GM21423 (cell line): Measurements from ENCODE around the gene TRIM8.

Experiments
- ATAC-seq: cut with Tn5 transposase; IDR thresholded peaks from one replicate; pipeline ENCODE4 v1.9.1; 2021; ENCODE audit warnings: mild to moderate bottlenecking, moderate library complexity; ENCODE audit not compliant: unreplicated experiment

Gene TRIM8

GRCh38 chr10:102632394-102633111 is 11.7 kb upstream of the TRIM8 start:
- no peak for ATAC-seq

GRCh38 chr10:102633287-102633686 is 11.0 kb upstream of the TRIM8 start:
- no peak for ATAC-seq

GRCh38 chr10:102633848-102634247 is 10.4 kb upstream of the TRIM8 start:
- no peak for ATAC-seq

GRCh38 chr10:102634686-102635085 is 9.6 kb upstream of the TRIM8 start:
- no peak for ATAC-seq

GRCh38 chr10:102635377-102635776 is 8.9 kb upstream of the TRIM8 start:
- no peak for ATAC-seq

- no peak for ATAC-seq
These were observed 4.7 kb upstream of the TRIM8 start for GRCh38 chr10:102639537-102639936.

GRCh38 chr10:102641402-102641801 is 2.9 kb upstream of the TRIM8 start:
- no peak for ATAC-seq

GRCh38 chr10:102641880-102642735 is 2.2 kb upstream of the TRIM8 start:
- ATAC-seq: peak; percentile 53

GRCh38 chr10:102642736-102643335 is 1.4 kb upstream of the TRIM8 start:
- ATAC-seq: no peak

- no peak for ATAC-seq
These were observed 778 bp upstream of the TRIM8 start for GRCh38 chr10:102643336-102644065.

- ATAC-seq: no peak
These were observed 538 bp downstream of the TRIM8 start for GRCh38 chr10:102644646-102645387.

- ATAC-seq: no peak
These were observed 1.1 kb downstream of the TRIM8 start for GRCh38 chr10:102645388-102645740.

- ATAC-seq: peak; percentile 34
These were observed 1.7 kb downstream of the TRIM8 start for GRCh38 chr10:102645741-102646609.

- ATAC-seq: no peak
These were observed 2.5 kb downstream of the TRIM8 start for GRCh38 chr10:102646610-102647442.

GRCh38 chr10:102647443-102648268 is 3.4 kb downstream of the TRIM8 start:
- no peak for ATAC-seq

GRCh38 chr10:102648269-102648888 is 4.1 kb downstream of the TRIM8 start:
- no peak for ATAC-seq
